Glomerular visceral epithelial cell (primary cell): ENCODE results near the gene ARHGEF19.
"Not testable (repeated sequence)": the region's sequence is repeated elsewhere in the genome, so short reads cannot be mapped to it uniquely, and the experiment has no call there.

ENCODE experiments used
- DNase-seq: peaks from one replicate; pipeline ENCODE4 v3.0.0-alpha.2; 2016; ENCODE audit errors: extremely low spot score

ARHGEF19 gene

GRCh38 chr1:16205334-16205671, 7.1 kb downstream of the ARHGEF19 start:
- no peak for DNase-seq

GRCh38 chr1:16204634-16205333, 7.7 kb downstream of the ARHGEF19 start:
- DNase-seq, result no peak

- DNase-seq, result no peak
Observed at GRCh38 chr1:16204216-16204615, 8.2 kb downstream of the ARHGEF19 start.

- DNase-seq, result no peak
Observed at GRCh38 chr1:16203550-16203949, 8.9 kb downstream of the ARHGEF19 start.

GRCh38 chr1:16202281-16203210, 9.9 kb downstream of the ARHGEF19 start:
- DNase-seq, result no peak

GRCh38 chr1:16199700-16200099, 12.8 kb downstream of the ARHGEF19 start:
- no peak for DNase-seq

- no peak for DNase-seq
Observed at GRCh38 chr1:16199157-16199501, 13.3 kb downstream of the ARHGEF19 start.

GRCh38 chr1:16198444-16199156, 13.9 kb downstream of the ARHGEF19 start:
- DNase-seq, result no peak

- DNase-seq, result no peak
Observed at GRCh38 chr1:16196874-16197273, 15.6 kb downstream of the ARHGEF19 start.

- DNase-seq, result not testable (repeated sequence)
Observed at GRCh38 chr1:16196139-16196538, 16.3 kb downstream of the ARHGEF19 start.

GRCh38 chr1:16195518-16195905, 16.9 kb downstream of the ARHGEF19 start:
- DNase-seq, result no peak

GRCh38 chr1:16191916-16192546, 20.4 kb downstream of the ARHGEF19 start:
- DNase-seq, result no peak

- no peak for DNase-seq
Observed at GRCh38 chr1:16191309-16191708, 21.1 kb downstream of the ARHGEF19 start.

GRCh38 chr1:16189921-16190621, 22.4 kb downstream of the ARHGEF19 start:
- peak; percentile 60 for DNase-seq

- no peak for DNase-seq
Observed at GRCh38 chr1:16189003-16189402, 23.4 kb downstream of the ARHGEF19 start.

- peak; percentile 81 for DNase-seq
Observed at GRCh38 chr1:16187748-16188401, 24.6 kb downstream of the ARHGEF19 start.

- DNase-seq, result no peak
Observed at GRCh38 chr1:16186655-16187235, 25.7 kb downstream of the ARHGEF19 start.

- no peak for DNase-seq
Observed at GRCh38 chr1:16184557-16185303, 27.7 kb downstream of the ARHGEF19 start.

- DNase-seq, result no peak
Observed at GRCh38 chr1:16183765-16184556, 28.5 kb downstream of the ARHGEF19 start.
